Parathyroid adenoma (tissue), 2 donors: ENCODE measurements around the gene ZNF805.
"Not testable (repeated sequence)": the region's sequence is repeated elsewhere in the genome, so short reads cannot be mapped to it uniquely, and the experiment has no call there.

ENCODE experiments used
- H2AFZ ChIP-seq: fragments of 300-600 bp; sonication (generic); one replicate; pipeline ENCODE4 v1.7.0; 2017; ENCODE audit warnings: antibody characterized with exemption, mild to moderate bottlenecking
- H3K27ac ChIP-seq: fragments of 300-600 bp; sonication (generic); one replicate; pipeline ENCODE4 v1.7.0; 2017
- H3K27me3 ChIP-seq: fragments of 300-600 bp; sonication (generic); one replicate; pipeline ENCODE4 v1.7.0; 2017; ENCODE audit warnings: low read length; ENCODE audit not compliant: control insufficient read depth, insufficient read depth
- H3K36me3 ChIP-seq: fragments of 300-600 bp; sonication (generic); one replicate; pipeline ENCODE4 v1.7.0; 2017; ENCODE audit warnings: low read length; ENCODE audit not compliant: control insufficient read depth, insufficient read depth
- H3K4me1 ChIP-seq: fragments of 300-600 bp; sonication (generic); one replicate; pipeline ENCODE4 v1.7.0; 2017; ENCODE audit warnings: control low read depth
- H3K4me2 ChIP-seq: fragments of 300-600 bp; sonication (generic); one replicate; pipeline ENCODE4 v1.7.0; 2017; ENCODE audit warnings: low read length
- H3K4me3 ChIP-seq: fragments of 300-600 bp; sonication (generic); one replicate; pipeline ENCODE4 v1.7.0; 2017; ENCODE audit warnings: low read depth, low read length
- H3K79me2 ChIP-seq: fragments of 300-600 bp; sonication (generic); one replicate; pipeline ENCODE4 v1.7.0; 2017; ENCODE audit warnings: control low read depth
- H3K9ac ChIP-seq: fragments of 300-600 bp; sonication (generic); one replicate; pipeline ENCODE4 v1.7.0; 2017; ENCODE audit warnings: mild to moderate bottlenecking
- H3K9me3 ChIP-seq: fragments of 300-600 bp; sonication (generic); one replicate; pipeline ENCODE4 v1.7.0; 2017; ENCODE audit warnings: low read length; ENCODE audit not compliant: control insufficient read depth
- CTCF ChIP-seq: fragments of 300-600 bp; sonication (generic); IDR thresholded peaks from one replicate; pipeline ENCODE4 v1.7.0; 2017; ENCODE audit warnings: antibody characterized with exemption, mild to moderate bottlenecking
- donor health status: primary hyperparathyroidism.

The ZNF805 gene

GRCh38 chr19:57273014-57273413 is 32.6 kb downstream of the ZNF805 start:
- Histone ChIP-seq H2AFZ (no peak overlapping the region), H3K9ac (no peak overlapping the region), H3K36me3 (no peaks in the 10 kb centered on the region), H3K79me2 (peaks cover under 1% of the 10 kb centered on the region), H3K4me2 (no peak overlapping the region), H3K9me3 (no peaks in the 10 kb centered on the region), H3K27me3 (no peaks in the 10 kb centered on the region), H3K4me1 (no peaks in the 10 kb centered on the region), H3K27ac (no peak overlapping the region), H3K4me3 (no peak overlapping the region)
- no peak for TF ChIP-seq CTCF

- Histone ChIP-seq H3K27me3 (no peaks in the 10 kb centered on the region), H3K27ac (no peak overlapping the region), H3K4me3 (no peak overlapping the region), H3K4me2 (no peak overlapping the region), H3K79me2 (peaks cover 17% of the 10 kb centered on the region), H2AFZ (no peak overlapping the region), H3K9ac (no peak overlapping the region), H3K4me1 (peaks cover 4% of the 10 kb centered on the region), H3K9me3 (no peaks in the 10 kb centered on the region), H3K36me3 (no peaks in the 10 kb centered on the region)
- TF ChIP-seq CTCF: no peak
These were observed 36.0 kb downstream of the ZNF805 start for GRCh38 chr19:57276430-57276829.

- not testable (repeated sequence) for H3K36me3 ChIP-seq, H3K9ac ChIP-seq, H3K4me2 ChIP-seq, H2AFZ ChIP-seq, H3K9me3 ChIP-seq, H3K4me3 ChIP-seq, H3K27me3 ChIP-seq, H3K27ac ChIP-seq
- peaks cover 34% of the 10 kb centered on the region for H3K79me2 ChIP-seq
- H3K4me1 ChIP-seq: peaks cover 15% of the 10 kb centered on the region
These were observed 38.0 kb downstream of the ZNF805 start for GRCh38 chr19:57278481-57278880.

- no peaks in the 10 kb centered on the region for H3K27me3 ChIP-seq
- H3K4me1 ChIP-seq: peaks cover 15% of the 10 kb centered on the region
- peak overlapping the region; percentile 97 for H3K4me2 ChIP-seq
- H3K36me3 ChIP-seq: no peaks in the 10 kb centered on the region
- peak; percentile 38 for TF ChIP-seq CTCF
- peak overlapping the region; percentile 92 for H3K9ac ChIP-seq
- H3K27ac ChIP-seq: peak overlapping the region; percentile 98
- H2AFZ ChIP-seq: peak overlapping the region; percentile 92
- no peaks in the 10 kb centered on the region for H3K9me3 ChIP-seq
- peak overlapping the region; percentile 100 for H3K4me3 ChIP-seq
- peaks cover 44% of the 10 kb centered on the region for H3K79me2 ChIP-seq
These were observed 39.2 kb downstream of the ZNF805 start for GRCh38 chr19:57279418-57280164.

- peak within 1 kb of the TSS; percentile 92 for H3K9ac ChIP-seq
- no peak for TF ChIP-seq CTCF
- H3K27ac ChIP-seq: peak within 1 kb of the TSS; percentile 98
- peak within 1 kb of the TSS; percentile 92 for H2AFZ ChIP-seq
- no peaks in the 10 kb centered on the region for H3K9me3 ChIP-seq
- no peaks in the 10 kb centered on the region for H3K27me3 ChIP-seq
- peaks cover 51% of the 10 kb centered on the region for H3K79me2 ChIP-seq
- peak within 1 kb of the TSS; percentile 97 for H3K4me2 ChIP-seq
- peak within 1 kb of the TSS; percentile 100 for H3K4me3 ChIP-seq
- H3K4me1 ChIP-seq: peaks cover 15% of the 10 kb centered on the region
- no peaks in the 10 kb centered on the region for H3K36me3 ChIP-seq
These were observed 39.9 kb downstream of the ZNF805 start, which contains the start of gene ZNF460 for GRCh38 chr19:57280165-57280961. TSS of gene ZNF460 (plus strand) at chr19:57280485. CDS start at chr19:57280807, 322 bp downstream.
